Stimulated activated CD4-positive, alpha-beta T cell treated with anti-CD3 and anti-CD28 coated beads, Interleukin-4, amount 100 ng/mL, for 4 hours (primary cell): ENCODE results near the gene GEMIN8.

Source experiments
- DNase-seq, 2 experiments: peaks; one replicate each; pipeline ENCODE4 v3.0.0-alpha.2; 2020

The GEMIN8 gene

GRCh38 chrX:14015294-14015693, 14.4 kb downstream of the GEMIN8 start:
- no peak for DNase-seq

DNA sequence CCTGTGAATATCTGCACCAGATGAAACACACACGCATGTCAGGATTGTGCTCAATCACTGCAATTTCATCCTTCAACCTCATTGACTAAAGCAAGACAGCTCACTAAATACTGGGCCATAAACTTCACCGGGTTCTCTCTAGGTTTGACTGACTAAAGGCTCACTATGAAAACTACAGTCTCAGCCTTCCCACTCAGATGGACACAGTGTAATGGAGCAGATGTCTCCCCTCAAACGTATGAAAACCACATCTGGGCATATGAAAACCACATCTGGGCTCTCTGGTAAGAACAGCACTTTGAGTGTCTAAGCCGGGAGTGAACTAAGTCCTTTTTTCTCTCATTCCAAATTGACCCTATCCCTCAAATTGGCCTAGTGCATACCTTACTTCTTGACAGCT, 15.2 kb downstream of the GEMIN8 start:
- DNase-seq, result no peak

GRCh38 chrX:14013054-14013453, 16.6 kb downstream of the GEMIN8 start:
- no peak for DNase-seq

GRCh38 chrX:14010566-14010965, 19.1 kb downstream of the GEMIN8 start:
- DNase-seq, result no peak

DNA sequence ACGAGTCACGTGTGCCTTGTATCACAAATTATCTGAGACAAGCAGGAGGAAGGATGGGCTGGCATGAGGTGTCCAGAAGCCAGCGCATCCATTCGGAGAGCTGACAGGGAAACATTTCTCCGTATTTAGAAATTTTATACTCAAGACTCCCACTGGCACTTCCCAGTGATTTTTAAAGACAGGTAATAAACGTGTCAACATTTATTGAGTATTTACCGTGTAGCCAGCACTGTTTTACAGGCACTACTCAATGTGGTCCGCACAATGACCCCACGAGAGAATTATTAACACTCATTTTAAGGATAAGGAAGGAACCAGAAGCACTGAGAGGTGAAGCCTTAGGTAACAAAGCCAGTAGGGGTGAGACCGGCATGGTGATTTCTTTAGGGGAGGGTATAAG, 23.2 kb downstream of the GEMIN8 start:
- no peak for DNase-seq

GRCh38 chrX:14003876-14004425, 25.7 kb downstream of the GEMIN8 start:
- no peak for DNase-seq

GRCh38 chrX:14003028-14003427, 26.7 kb downstream of the GEMIN8 start:
- DNase-seq, result no peak

DNA sequence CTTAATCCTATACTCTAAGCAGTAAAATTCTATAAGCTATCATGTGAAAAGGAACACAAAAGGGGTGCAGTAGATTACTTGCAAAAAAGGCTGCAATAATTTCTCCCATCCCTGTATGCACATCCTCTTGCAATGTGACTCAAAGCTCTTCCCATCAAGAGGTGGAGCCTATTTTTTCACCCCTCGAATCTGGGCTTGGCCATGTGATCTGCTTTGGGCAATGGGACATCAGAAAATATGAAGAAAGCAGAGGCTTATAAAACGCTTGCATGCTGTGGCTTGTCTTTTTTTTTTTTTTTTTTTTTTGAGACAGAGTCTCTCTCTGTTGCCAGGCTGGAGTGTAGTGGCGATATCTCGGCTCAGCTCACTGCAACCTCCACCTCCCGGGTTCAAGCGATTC, 33.0 kb downstream of the GEMIN8 start:
- DNase-seq, result no peak

DNA sequence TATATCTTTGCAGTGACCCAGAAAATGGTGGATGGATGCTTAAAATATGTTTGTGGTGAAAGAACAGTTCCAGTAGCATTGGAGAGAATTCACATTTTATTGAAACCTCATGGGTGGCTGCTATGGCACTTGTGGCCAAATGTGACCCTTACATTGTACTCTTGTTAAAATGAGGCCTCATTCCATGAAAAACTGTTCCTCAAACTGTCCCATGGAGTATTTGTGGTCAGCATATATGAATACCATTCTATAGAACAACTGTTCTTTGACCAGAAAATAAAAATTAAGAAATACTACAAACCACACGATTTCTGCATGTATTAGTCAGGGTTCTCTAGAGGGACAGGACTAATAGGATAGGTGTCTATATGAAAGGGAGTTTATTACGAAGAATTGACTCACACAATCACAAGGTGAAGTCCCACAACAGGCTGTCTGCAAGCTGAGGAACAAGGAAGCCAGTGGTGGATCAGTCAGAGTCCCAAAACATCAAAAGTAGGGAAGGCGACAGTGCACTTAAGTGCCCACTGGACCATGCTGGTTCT, 35.1 kb downstream of the GEMIN8 start:
- no peak for DNase-seq

- no peak for DNase-seq
Observed at GRCh38 chrX:13994104-13994503, 35.6 kb downstream of the GEMIN8 start.

GRCh38 chrX:13990126-13990800, 39.4 kb downstream of the GEMIN8 start:
- no peak for DNase-seq

DNA sequence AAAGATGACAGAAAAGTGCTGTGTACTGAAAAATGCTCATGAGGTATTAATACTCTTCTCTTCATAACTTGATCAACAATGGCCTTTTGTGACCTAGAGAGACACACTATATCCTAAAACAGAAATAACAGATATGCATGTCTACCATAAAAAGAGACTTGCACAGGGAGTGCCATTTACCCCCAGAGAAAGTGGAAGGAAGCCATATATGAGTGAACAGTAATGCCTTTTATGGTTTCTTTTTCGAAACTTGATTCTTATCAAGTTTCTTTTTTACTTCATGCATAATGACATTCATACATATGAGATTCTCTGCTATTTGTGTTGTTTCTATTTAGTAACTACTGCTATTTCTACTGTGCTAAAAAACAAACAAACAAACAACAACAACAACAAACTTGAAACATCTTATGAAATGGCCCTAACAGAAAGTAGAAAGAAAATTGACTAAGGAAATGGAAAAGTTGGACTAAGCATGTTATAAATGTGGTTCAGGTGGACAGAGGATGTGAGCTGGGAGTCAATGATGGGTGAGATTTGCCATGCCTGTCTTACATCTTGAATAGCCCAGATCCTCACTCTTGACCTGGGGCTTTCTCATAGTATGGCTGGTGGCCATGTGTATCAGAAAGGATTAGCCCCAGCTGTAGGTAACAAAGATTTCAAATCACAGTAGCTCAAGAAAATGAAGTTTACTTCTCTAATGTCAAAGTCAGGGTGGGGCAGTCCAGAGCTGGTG, 43.8 kb downstream of the GEMIN8 start:
- no peak for DNase-seq

DNA sequence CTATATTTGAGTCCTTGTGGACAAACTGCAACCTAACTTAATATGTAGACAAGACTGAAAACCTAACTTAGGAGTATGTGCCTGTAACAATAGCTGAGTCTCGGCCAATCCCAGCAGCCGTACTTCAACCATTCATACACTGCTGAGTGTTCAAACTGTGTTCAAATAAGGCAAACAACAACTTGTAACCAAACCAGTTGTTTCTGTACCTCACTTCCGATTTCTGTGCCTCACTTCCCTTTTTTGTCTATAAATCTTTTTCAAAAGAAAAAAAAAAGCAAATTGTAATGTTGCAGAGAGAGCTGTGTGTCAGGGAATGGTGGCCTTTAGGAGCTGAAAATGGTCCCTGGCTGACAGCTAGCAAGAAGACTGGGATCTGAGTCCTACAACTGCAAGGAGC, 46.0 kb downstream of the GEMIN8 start:
- DNase-seq, result no peak

- DNase-seq, result no peak
Observed at GRCh38 chrX:13968198-13968597, 61.5 kb downstream of the GEMIN8 start.

DNA sequence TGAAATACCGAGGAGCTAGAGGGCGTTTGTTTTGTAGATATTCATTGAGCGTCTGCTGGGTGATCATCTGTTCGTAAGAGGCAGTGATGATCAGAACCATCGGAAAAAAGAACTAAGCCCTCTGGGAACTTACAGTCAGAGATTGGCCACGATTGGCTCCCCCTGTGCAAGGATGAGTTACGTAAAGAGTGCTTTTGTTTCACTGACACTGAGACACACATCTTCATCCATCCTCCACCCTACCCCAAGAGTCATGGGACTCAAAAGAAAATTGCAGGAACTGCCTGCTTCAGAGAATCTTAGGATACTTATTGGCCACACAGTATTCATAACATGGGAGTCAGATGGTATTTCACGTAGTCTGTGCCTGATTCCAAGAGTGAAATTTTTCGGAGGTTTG, 62.1 kb downstream of the GEMIN8 start:
- DNase-seq, result no peak

- DNase-seq, result no peak
Observed at GRCh38 chrX:13966793-13967125, 62.9 kb downstream of the GEMIN8 start.

DNA sequence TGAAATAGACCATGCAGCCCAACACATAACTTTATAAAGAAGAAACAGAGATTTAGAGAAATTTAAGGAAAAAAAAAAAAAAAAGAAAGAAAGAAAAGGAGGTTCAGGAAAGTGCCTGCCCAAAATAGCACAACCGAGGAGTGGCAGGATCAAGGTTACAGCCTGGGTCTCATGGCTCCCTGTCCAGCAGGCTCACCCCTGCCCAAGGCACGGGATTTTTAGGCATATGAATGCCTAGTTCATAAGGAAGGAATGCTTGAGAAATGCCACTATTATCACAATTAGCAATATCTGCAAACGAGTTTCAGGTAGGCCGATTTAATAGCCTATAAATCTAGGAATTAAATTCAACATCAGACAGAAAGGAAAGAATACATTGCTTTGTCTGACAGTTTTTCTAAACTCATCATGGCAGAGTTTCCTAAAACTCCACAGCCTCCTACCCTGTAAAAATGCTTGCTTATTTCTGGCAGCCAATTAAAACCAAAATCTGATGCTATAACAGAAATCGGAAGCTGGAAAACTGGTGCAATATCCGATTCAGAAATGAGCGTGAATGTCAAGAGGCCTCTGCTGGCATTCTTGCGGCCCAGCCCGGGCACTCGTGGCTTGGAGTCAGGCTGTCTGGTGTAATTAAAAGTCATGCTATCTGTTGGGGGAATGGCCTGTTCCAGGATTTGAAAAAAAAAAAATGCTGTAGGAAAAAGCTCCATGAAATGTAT, 63.5 kb downstream of the GEMIN8 start:
- DNase-seq, result no peak

GRCh38 chrX:13965531-13965930, 64.2 kb downstream of the GEMIN8 start:
- no peak for DNase-seq

GRCh38 chrX:13956998-13957397, 72.7 kb downstream of the GEMIN8 start:
- DNase-seq, result no peak
